LHCN-M2 (cell line): ENCODE measurements around the gene PPARG. TPM values are rescaled to one million over a fixed set of nuclear protein-coding genes. Genes with fewer than 3 reads are reported as not detected.
"Not testable (repeated sequence)": the region's sequence is repeated elsewhere in the genome, so short reads cannot be mapped to it uniquely, and the experiment has no call there.

ENCODE experiments used
- DNase-seq: peaks from one replicate; pipeline ENCODE4 v3.0.0-alpha.2; 2012; ENCODE audit warnings: low read depth
- total RNA-seq: library from RNA; depleted of rRNA; stranded (reverse); fragments of >200 nt; gene quantifications from 2 replicates; pipeline ENCODE4 v1.2.3, GENCODE V29; 2014

Gene PPARG
- total RNA-seq, 1 experiment from 2014 or later, result 8.8 TPM

DNA sequence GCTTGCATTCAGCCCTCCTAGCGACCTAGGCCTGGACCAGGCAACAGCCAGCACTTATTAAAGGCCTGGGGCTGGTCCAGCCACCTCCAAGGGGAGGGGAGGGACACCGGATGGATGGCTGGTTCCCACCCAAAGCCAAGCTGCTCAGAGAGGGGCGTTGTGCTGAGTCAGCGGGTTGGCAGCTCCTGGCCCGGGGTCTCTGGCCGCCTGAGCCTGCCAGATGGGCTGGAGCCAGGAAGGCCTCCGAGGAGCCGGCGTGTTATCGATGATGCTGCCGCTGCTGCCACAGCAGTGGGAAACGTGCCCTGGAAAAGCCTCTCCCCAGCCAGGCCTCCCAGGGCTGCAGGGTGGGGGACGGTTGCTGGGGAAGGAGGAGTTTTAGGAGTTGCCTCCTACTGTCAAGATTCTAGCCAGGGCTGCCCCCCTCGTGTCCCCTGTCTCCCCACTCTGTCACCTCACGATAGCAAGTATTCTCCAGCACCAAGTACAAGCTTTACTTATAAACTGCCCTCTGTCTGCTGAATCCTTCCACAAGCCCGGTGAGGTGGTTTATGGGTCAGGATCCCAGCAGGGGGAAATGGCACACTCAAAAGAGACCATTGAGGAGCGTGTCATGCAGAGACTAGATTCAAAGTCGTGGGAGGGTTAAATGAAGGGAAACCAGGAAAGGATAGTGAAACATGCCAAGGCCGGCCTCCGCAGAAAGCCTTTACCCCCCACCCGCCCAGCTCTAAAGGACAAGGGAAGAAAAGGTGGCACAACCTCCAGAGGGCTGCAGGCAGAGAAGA lies 152.3 kb downstream of the PPARG start:
- DNase-seq, result no peak

DNA sequence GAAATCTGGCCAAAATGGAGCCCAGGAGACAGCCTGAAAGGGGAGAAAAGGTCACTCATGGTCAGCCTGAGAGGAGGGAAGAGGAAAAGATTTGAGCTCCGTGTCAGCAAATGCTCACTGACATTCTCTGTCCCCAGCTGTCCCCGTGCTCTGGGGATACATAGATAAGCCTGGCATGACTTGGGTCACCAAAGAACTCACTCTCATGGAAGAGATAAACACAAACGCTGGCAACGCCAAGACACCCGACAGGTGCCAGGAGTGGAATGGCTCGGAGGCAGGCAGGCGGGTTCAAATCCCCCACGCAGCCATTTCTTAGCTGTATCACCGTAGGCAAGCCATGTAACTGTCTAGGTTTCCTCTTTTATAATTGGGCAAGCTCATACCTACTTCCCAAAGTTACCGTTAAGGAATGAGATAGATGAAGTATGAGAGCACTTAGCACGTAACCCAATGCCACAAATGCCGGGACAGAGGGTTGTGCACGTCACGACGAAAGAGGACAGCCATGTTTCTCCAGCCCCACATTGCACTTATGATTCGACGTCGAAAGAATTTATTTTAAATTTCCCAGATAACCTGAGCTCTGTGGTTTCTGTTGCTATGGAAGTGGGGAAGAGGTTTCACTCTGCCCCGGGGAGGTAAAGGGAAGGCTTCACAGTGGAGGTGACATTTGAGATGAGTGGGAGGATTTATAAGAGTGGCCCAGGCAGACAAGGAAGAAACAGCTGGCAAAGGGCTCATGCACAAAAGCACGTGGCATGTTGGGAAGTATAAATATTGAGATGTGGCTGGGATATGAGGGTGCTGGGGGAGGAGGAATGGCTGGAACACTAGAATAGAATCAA lies 154.0 kb downstream of the PPARG start:
- peak; percentile 60 for DNase-seq

DNA sequence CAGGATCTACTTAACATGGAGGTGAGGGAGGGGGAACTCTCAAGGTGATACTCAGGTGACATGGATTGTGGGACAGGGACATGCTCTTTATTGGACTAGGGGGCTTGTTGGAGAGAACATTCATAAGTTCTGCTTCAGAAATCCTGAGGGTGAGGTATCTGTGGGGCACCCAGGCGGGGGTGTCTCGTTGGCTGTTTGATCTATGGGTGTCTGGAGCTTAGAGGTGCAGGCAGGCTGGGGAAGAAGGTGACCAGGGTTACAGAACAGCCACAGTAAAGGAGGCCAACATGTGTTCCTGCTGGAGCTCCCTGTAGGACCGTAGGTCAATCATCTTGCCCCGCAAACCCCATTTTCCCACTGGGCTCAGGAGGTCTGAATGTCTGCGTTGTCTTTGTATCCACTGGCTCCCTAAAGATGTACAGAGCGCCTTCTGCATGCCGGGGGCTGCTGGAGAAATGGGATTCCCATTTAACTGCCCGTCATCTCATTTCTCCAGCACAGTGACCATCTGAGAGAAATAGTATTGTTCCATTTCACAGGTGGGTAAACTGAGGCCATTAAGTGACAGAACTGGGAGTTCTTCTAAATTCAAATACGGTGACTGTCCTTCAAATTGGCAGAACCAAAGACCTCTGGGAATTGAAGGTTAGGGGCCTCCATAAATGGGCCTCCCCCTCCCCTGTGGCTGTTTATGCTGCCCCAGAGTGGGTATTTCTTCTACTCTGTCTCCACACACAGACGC lies 155.1 kb downstream of the PPARG start:
- no peak for DNase-seq

DNA sequence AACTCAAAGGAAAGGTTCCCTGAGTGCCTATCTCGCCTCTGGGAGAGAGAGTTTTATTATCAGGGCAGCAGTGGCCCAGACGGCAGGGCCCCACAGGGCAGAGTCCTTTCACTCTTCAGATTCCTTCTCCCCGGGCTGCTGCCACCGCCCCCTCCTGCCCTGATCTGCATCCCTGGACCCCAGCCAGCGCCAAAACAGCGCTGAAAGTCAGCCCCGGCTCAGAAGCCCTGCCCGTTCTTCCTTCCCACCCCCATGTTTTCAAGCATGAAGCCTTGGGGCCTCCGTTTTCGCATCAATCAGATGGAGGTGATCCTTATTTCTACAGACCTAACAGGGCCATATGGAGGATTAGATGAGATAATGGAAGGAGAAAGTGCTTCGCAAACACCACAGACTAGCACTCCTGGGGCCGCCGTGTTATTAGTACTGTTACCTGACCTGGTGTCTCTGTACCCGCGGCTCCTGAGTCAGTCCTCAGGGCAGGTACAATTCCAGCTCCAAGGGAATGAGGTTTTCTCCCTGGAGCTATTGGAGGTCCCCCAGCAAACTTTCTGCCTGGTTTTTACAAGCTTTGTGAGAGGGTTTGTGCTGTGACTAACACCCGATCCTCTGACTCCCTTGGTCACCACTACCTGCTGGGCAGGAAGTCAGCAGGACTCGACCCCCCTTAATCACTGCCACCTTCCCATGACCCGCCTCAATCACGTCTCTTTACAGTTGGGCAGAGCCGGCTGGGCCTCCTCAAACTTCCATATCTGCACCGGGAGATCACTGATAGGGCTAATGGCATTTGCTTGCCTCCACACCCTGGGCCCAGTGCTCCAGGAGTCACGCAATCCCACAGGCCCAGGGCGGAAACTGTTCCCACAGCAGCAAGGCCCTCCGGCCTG lies 156.0 kb downstream of the PPARG start:
- no peak for DNase-seq

DNA sequence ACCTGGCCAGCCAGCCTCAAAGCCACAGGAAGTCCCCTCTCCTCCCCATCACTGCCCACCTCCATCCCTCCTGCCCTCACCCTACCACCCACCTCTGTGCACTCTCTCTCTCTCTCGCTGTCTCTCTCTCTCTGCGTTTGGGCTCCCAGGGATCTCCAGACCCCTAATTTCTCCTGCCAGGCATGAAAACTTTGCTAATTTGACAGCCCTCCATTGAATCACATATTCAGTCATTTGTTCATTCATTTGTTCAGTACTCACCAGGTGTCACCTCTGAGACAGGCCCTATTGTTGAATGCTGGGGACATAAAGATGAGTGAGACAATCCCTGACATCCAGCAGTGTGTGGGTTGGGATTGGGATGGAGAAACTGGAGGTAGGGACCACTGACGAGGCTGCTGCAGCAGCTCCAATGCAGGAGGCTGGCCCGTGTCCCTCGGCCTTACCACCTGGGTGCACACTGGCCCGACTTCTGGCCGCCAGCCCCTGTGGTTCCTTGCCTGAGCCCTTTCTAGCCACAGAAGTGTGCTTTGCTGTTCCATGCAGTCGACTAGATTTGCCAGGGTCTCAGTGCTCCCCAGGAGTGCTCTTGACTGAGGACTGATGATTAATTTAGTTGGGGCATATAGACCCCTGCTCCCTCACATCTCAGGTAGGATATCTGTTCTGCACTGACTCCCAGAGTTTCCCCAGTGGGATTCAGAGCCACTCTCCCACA lies 156.8 kb downstream of the PPARG start:
- DNase-seq, result no peak

DNA sequence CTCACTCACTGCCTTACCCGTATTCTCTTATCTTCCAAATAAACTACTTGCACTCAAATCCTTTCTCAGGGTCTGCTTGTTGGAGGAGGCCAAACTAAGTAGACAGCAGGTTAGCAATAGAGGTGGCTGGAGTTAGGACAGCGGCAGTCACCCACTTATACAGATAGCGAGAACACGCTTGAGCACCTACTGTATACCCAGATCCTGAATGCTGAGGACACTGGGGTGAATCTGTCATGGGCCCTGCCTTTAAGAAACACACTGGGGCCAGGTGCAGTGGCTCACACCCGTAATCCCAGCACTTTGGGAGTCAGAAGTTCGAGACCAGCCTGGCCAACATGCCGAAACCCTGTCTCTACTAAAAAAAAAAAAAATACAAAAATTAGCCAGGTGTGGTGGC lies 157.4 kb downstream of the PPARG start:
- no peak for DNase-seq

DNA sequence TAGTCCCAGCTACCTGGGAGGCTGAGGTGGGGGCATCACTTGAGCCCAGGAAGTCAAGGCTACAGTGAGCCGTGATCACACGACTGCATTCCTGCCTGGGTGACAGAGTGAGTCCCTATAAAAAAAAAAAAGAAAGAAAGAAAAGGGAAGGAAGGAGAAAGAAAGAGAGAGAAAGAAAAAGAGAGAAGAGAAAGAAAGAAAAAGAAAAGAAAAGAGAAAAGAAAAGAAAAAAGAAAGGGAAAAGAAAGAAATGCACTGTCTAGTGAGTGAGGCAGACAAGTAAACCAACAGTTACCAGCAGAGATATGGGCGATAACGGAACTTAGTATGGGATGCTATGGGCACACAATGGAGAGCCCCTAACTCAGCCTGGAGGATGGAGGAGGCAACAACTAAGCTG lies 158.2 kb downstream of the PPARG start:
- no peak for DNase-seq

DNA sequence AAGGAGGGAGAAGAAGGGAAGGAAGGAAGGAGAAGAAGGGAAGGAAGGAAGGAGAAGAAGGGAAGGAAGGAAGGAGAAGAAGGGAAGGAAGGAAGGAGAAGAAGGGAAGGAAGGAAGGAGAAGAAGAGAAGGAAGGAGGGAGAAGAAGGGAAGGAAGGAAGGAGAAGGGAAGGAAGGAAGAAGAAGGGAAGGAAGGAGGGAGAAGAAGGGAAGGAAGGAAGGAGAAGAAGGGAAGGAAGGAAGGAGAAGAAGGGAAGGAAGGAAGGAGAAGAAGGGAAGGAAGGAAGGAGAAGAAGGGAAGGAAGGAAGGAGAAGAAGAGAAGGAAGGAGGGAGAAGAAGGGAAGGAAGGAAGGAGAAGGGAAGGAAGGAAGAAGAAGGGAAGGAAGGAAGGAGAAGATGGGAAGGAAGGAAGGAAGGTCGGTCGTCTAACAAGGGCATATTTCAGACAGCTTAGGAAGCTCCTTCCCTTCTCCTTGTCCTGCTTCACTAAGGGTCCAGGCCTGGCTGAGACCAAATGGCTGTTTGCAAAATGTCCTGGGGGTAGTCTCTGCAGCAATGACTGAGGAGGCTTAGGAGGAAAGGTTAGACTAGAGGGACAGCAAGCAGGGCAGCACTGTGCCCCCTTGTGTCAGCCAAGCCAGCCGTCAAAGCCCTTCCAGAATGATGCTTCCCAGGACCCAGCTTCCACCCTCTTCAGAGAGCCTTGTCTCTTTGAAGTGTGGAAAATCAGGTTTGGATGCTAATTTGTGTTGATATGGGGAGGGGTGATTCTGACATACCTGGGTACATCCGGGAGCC lies 159.7 kb downstream of the PPARG start:
- not testable (repeated sequence) for DNase-seq

DNA sequence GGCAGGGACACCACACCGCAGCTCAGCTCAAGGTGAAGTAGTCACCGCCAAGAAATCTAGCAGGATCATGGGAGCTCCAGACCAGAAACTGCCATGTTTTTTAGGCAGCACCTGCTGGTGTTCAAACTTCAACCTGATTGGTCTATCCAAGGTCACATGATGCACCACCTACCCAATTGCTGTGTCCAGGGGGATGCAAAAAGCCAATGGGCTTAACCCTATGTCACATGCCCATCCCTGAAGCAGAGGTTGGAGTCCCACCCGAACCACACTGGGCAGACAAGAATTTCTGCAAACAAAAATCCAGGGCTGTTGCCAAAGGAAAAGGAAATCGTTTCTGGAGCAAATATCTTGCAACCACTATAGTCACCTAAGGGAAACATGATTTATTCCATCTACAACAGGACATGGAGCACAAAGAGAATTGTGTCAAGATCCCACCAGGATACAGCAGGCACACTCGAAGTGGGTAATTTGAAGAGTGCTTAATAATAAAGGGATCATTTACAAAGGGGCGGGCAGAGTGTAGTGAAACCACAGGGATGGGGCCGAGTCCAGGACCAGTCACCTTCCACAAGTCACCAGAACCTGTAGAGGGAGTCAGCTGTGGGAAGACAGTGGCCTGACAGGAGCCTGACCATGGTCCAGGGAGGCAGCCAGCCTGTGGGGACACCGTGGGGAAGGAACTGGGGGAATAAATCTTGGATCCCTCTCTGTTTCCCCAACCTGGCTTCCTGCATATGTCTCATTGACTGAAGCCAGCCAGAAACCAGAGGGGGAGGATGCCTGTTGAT lies 161.2 kb downstream of the PPARG start:
- DNase-seq, result no peak

DNA sequence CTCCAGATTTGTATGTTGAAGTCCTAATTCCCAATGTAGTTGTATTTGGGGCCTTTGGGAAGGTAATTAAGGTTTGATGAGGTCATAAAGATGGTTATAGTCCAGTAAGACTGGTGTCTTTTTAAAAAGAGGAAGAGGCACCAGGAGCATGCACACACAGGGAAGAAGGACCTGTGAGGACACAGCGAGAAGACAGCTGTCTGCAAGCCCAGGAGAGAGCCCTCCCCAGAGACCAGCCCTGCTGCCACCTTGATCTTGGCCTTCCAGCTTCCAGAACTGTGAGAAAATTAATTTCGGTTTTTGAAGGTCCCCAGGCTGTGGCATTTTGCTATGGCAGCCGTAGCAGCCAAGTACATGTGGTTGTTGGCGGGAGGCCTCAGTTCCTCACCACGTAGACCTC lies 162.6 kb downstream of the PPARG start:
- no peak for DNase-seq

DNA sequence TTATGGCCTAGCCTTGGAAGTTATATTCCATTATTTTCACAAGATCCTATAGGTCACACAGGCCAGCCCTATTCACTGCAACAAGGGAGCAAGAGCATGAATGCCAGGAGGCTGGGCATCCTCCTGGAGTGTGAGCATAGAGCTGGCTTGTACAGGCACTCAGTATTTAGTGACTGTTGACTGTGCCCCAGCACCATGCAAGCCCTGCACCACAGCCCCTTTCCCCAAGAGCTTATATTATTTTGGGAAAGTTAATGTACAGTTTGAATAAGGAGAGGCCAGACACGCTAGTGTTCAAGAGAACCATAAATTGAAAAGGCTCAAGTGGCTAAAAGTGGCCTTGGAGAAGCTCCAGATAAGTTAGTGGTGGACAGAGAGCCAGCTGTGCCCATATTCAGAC lies 163.1 kb downstream of the PPARG start:
- no peak for DNase-seq

DNA sequence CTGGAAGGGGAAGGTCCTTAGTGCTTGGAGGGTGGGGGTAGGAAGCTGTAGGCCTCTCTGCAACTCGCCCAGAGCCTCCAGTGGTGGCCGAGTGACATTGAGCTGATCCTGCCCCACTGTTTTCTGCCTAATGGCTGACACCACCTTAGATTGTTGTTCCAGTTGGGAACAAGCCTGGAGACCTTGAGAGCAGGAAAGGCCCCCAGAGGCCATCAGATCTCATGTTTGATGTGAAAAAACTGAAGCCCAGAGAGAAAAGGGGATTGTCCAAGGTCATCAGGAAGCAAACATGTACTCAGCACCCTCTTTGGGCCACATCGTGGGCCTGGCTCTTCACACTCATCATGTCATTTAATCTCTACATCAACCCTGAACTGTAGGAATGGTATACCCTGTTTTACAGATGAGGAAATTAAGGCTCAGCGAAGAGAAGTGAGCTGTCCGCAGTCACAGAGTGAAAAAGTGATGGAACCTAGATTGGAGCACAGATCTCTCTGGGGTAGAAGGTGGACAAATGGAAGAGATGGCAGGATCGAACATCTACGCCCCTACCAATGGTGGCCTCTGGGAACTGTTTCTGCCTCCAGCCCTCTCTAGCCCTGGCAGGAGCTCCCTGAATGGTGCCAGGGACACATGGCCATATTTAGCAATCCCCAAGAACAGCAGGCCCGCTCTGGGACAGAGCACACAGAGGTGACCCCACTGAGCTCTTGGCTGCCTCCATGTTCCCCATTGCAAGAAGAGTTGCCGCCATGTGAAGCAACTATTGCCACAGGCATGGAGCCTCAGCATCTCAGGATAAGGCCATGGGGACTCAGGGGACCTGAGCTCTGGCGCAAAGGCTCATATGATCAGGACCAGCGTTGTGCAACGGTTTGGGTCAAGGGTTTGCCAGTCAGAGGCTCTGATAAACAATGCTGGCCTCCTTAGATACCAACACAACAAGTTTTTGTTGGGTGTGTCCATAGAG lies 163.8 kb downstream of the PPARG start:
- no peak for DNase-seq

DNA sequence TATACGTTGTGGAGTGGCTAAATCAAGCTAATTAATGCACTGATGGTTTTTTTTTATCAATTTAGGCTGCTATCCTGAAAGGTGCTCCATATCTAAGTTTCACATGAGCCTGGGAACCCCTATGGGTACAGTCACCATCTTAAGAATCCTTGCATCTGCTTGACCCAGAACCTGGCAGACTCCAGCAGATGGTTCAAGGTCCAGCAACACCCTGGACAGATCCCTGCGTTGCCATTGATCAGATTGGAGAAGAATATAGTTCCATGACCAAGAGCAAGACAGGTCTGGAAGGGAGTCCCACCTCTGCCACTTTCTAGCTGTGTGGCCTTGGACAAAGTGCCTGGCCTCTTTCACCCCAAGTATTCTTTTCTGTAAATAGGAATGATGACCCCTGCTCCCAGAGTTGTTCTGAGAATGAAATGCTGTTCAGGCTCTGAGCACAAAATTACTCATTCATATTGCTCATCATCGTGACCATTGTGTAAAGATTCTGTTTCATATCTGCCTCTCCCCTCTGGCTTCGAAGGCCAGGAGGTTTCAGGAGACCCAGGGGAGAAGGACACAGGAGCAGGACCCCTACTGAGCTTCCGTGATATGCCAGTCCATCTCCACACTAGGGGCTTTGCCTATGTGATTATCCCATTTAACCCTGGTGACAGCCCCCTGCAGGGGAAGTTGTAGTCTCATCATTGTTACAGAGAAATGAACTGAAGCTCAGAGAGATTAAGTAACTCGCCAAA lies 165.4 kb downstream of the PPARG start:
- DNase-seq, result peak; percentile 57

DNA sequence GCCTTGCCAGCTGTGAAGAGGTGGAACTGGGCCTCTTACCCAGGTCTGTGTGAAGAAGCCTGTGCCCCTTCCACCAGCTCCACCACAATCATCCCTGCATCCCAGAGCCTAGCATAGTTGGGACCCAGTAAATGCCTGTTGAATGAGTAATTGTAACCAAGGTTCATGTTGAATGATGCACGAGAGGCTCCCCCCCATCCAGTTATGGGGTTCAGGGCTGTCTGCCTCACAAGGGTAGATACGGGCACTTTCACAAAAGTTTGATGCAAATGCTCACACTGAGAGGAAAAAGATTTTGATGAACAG lies 165.9 kb downstream of the PPARG start:
- DNase-seq, result peak; percentile 46

DNA sequence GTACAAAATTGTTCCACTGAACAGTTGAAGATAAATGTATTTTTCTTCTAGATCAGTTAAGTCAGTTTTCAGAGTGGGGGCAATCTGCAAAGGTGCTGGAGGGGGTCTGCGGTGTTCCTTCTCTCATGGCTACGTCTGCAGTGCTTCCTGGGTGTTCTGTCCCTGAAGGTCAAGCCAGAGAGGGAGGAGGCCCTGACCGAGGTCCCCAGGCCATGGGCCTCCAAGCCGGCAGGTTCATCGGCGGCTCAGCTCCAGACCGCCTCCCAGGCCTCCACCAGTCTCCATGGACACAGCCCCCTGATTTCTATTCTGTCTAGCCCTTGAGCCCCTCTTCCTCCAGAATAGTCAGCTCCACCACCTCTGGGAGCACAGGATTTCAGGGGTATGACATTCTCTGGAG lies 166.9 kb downstream of the PPARG start:
- DNase-seq, result no peak

DNA sequence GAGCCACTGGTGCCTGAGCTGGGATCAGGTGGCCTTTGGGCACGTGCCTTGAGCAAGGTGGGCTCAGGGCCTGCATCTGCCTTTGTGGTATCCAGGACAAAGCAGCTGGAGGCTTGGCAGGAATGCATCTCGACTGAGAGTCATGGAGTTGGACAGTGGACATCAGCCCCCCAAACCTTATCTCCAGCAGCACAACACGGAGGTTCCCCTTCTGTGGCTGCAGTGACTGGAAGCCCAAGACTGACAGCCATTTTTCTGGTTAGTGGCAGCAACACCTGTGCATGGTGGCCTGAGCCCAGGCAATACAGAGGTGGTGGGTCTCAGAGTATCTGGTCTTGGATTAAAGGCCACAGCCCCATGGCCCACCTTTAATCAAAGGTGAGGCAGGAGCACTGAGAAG lies 167.6 kb downstream of the PPARG start:
- no peak for DNase-seq

DNA sequence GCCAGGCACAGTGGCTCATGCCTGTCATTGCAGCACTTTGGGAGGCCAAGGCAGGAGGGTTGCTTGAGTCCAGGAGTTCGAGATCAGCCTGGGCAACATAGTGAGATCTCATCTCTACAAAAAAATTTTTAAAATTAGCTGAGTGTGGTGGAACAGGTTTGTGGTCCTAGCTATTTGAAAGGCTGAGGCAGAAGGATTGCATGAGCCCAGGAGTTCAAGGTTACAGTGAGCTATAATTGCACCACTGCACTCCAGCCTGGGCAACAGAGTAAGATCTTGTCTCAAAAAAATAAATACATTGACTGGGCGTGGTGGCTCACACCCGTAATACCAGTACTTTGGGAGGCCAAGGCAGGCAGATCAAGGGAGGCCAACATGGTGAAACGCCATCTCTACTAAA lies 168.5 kb downstream of the PPARG start:
- DNase-seq, result not testable (repeated sequence)
